ENCODE data around the gene ADAM33.

Gene ADAM33

GRCh38 chr20:3707508-3707899 is 25.7 kb upstream of the ADAM33 start:
- no peak for TF ChIP-seq CTCF (IDR thresholded peaks at IDR 0.05; ENCODE audit: extremely low read depth, missing control alignments)
- DNase-seq (ENCODE audit: low spot score) = no peak

DNA sequence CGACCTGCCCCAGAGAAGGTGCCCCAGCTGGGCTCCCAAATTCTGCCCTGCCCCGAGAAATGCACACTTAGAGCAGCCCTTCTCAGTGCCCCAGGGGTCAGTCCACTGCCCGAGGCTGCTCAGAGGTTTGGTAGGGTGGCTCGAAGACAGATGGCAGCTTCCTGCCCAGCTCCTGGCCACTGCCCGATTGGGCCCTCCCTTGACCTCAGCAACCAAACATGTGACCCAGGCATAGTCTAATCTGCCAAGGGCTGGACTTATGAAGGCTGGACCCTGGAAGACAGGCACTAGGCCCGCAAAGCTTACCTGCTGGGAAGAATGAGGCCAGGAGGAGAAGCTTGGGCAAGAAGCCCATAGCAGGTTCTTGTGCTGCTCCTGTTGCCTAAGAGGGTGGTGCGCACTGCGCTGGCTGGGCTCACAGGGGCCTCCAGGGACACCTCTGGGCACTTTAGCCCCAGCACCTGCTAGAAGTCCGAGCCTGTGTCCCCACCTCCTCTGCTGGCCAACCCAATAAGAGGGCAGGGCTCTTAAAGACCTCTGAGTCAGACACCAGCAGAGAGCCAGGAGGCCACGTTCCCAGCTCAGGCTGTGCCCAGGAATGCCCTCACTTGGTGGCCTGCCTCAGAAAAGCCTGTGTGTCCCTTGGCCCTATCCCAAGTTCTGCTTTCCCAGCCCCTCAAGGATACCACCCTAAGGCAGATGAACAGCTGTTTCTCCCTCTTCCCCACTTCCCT is 25.1 kb upstream of the ADAM33 start:
- TF ChIP-seq CTCF (IDR thresholded peaks at IDR 0.05; ENCODE audit: extremely low read depth, missing control alignments) = no peak
- DNase-seq (ENCODE audit: low spot score) = no peak

DNA sequence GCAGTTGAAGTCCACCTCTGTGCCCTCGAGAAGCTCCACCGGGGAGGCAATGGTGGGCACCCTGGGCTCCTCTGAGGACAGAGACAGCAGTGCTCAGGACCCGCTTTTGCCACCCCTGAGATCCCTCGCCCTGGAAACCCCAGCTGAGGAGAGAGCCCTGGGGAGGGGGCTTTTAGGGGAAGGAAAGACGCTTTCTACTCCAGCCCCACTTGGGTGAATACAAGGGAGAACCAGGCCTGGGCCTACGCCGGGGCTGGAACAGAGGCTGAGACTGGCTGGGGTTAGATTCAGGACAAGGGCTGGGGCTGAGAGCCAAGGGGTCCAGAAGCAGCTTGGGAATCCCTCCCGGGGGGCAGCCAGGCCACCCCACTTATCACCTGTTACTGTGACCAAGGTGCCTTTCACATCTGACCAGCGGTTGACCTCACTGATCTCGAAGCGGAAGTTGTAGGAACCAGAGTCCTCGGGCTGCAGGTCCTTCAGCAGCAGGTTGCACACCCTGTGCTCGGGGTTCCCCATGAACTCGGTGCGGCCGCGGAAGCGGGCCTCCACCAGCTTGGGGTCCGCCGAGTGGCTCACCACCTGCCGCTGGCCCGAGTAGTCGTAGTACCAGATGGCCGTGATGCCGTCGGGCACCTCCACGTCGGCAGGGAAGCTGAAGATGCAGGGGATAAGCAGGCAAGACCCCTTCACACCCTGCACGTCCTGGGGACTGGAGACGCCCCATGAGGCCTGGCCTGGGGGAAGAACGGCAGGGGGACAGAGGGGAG is 24.3 kb upstream of the ADAM33 start:
- no peak for TF ChIP-seq CTCF (IDR thresholded peaks at IDR 0.05; ENCODE audit: extremely low read depth, missing control alignments)
- DNase-seq (ENCODE audit: low spot score) = no peak

GRCh38 chr20:3705491-3705969 is 23.7 kb upstream of the ADAM33 start:
- no peak for TF ChIP-seq CTCF (IDR thresholded peaks at IDR 0.05; ENCODE audit: extremely low read depth, missing control alignments)
- DNase-seq (ENCODE audit: low spot score) = no peak

DNA sequence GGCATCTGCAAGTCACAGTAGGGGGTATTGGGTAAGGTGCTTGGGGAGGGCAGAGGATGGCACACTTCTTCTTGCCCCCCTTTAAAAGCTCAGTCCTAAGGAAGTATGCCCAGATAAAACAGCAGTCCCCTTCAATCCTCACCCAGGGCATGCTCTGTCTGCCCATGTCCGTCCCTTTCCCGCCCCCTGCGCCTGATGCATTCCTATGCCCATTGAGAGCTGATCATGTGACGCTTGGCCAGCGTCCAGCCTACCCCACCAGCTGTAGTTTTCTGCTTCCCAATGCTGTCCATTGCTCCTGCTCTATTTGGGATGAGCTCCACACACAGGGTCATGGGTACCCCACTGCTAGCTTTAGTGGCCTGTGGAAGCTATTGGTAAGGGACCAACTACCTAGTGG is 22.3 kb upstream of the ADAM33 start:
- TF ChIP-seq CTCF (IDR thresholded peaks at IDR 0.05; ENCODE audit: extremely low read depth, missing control alignments) = no peak
- DNase-seq (ENCODE audit: low spot score) = no peak

DNA sequence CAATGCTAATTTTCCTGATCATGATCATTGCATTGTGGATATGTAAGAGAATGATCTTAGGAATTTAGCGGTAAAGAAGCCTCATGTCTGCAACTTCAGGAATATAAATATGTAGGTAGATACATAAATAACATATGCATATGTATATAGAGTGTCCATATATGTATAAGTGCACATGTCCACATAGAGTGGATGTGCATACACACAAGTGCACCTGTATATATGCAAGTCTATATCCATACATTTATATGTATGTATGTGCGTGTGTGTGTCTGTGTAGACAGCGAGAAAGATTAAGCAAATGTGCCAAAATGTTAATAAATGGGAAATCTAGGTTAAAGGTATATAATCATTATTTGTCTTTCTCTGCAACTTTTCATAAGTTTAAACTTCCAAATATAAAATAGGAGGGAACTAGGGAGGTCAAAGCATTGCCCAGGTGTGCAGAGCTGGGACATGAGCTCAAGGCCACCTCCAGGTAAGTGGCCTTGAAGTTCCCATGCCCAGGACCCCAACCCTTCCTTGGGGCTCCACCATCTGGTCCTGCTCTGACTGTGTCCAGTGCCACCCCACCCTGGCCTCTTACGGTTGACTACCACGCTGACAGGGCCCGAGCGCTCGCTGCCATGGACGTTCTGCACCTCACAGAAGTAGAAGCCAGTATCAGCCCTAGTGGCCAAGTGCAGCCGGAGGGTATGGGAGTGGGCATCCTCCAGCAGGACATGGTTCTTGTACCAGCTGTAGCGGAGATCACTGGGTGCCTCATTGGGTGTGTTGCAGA is 21.0 kb upstream of the ADAM33 start:
- DNase-seq (ENCODE audit: low spot score) = no peak
- no peak for TF ChIP-seq CTCF (IDR thresholded peaks at IDR 0.05; ENCODE audit: extremely low read depth, missing control alignments)
